GM06990 (cell line): ENCODE data around the gene ULK4.
"Not testable (repeated sequence)": the region's sequence is repeated elsewhere in the genome, so short reads cannot be mapped to it uniquely, and the experiment has no call there.

Experiments
- DNase-seq: peaks from one replicate; pipeline ENCODE4 v3.0.0-alpha.2; 2011; ENCODE audit not compliant: insufficient read length; ENCODE audit errors: extremely low read depth
- H3K27me3 ChIP-seq: replicated peaks from 2 replicates; pipeline ENCODE4 v1.6.0; 2011; ENCODE audit warnings: low read length; ENCODE audit not compliant: control insufficient read depth, insufficient read depth
- H3K36me3 ChIP-seq: 2 replicates; pipeline ENCODE4 v1.5.1; 2011; ENCODE audit warnings: low read length; ENCODE audit not compliant: control insufficient read depth, insufficient read depth
- H3K4me3 ChIP-seq: replicated peaks from 2 replicates; pipeline ENCODE4 v1.5.1; 2011; ENCODE audit warnings: low read depth, mild to moderate bottlenecking, control low read depth, low read length
- CTCF ChIP-seq: IDR thresholded peaks from 2 replicates; pipeline ENCODE4 v1.5.1; 2011; ENCODE audit warnings: low read length, control low read depth, mild to moderate bottlenecking, inconsistent platforms; ENCODE audit not compliant: insufficient read depth, poor library complexity, severe bottlenecking

ULK4 gene

GRCh38 chr3:41846850-41847249, 115.1 kb downstream of the ULK4 start:
- Histone ChIP-seq H3K27me3 (no peaks in the 10 kb centered on the region), H3K4me3 (no peak overlapping the region), H3K36me3 (no peaks in the 10 kb centered on the region)
- peak; percentile 34 for DNase-seq
- TF ChIP-seq CTCF, result no peak

GRCh38 chr3:41845826-41846225, 116.1 kb downstream of the ULK4 start:
- TF ChIP-seq CTCF, result no peak
- H3K36me3 ChIP-seq, result no peaks in the 10 kb centered on the region
- no peaks in the 10 kb centered on the region for H3K27me3 ChIP-seq
- H3K4me3 ChIP-seq, result no peak overlapping the region
- no peak for DNase-seq

- H3K27me3 ChIP-seq, DNase-seq, H3K36me3 ChIP-seq, H3K4me3 ChIP-seq: not testable (repeated sequence)
These were observed 117.6 kb downstream of the ULK4 start for GRCh38 chr3:41844256-41844655.

- not testable (repeated sequence) for H3K36me3 ChIP-seq, DNase-seq, H3K4me3 ChIP-seq, H3K27me3 ChIP-seq
These were observed 120.8 kb downstream of the ULK4 start for GRCh38 chr3:41840936-41841668.

GRCh38 chr3:41836360-41837134, 125.4 kb downstream of the ULK4 start:
- no peak for TF ChIP-seq CTCF
- H3K36me3 ChIP-seq, result no peaks in the 10 kb centered on the region
- no peak overlapping the region for H3K4me3 ChIP-seq

GRCh38 chr3:41833628-41834027, 128.3 kb downstream of the ULK4 start:
- Histone ChIP-seq H3K36me3 (no peaks in the 10 kb centered on the region), H3K4me3 (no peak overlapping the region), H3K27me3 (no peaks in the 10 kb centered on the region)
- TF ChIP-seq CTCF, result no peak
- DNase-seq, result no peak

More at GRCh38 chr3:41836360-41837134, 125.4 kb downstream of the ULK4 start:
- peak; percentile 59 for DNase-seq
- no peaks in the 10 kb centered on the region for H3K27me3 ChIP-seq
